ENCODE measurements around the gene FAF1. TPM values are rescaled to one million over a fixed set of nuclear protein-coding genes. Genes with fewer than 3 reads are reported as not detected.

Gene FAF1
- total RNA-seq, 1 experiment from 2014 or later = 78.7 TPM

DNA sequence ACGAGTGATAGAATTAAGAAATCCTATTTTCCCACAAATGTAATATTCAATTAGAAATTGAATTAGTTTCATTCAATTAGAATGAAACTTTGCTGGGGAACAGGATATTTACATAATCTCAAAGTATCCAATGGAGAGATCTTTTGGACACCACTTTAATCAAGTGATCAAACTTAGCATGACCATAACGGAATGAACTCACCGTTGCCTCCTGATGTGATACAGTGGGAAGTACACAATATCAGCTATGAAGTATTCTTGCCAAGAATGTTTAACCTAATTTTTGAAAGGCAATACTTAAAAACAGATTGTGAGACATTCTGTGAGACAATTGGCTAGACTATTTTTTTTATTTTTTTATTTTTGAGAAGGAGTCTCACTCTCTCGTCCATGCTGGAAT, 26.6 kb upstream of the FAF1 start:
- intact Hi-C loops (cut with micrococcal nuclease; ENCODE audit: unreplicated experiment) = no loop called here
- Histone ChIP-seq H3K4me3 (ENCODE audit: low read depth, low read length) (no peak overlapping the region), H3K27me3 (replicated peaks; ENCODE audit: control insufficient read depth, insufficient read depth, low read length) (no peaks in the 10 kb centered on the region), H3K4me1 (no peaks in the 10 kb centered on the region), H3K36me3 (ENCODE audit: control insufficient read depth, insufficient read depth, low read length) (no peaks in the 10 kb centered on the region), H3K9me3 (no peaks in the 10 kb centered on the region)
- DNase-seq = no peak
- H3K9me3 Mint-ChIP-seq (ENCODE audit: unreplicated experiment) = no peaks in the 10 kb centered on the region
- no peak overlapping the region for H3K27ac Mint-ChIP-seq (ENCODE audit: unreplicated experiment)
- POLR2A ChIA-PET = no interaction called here
- CTCF ChIA-PET = no interaction called here
- H3K36me3 Mint-ChIP-seq (ENCODE audit: insufficient read depth, unreplicated experiment) = no peaks in the 10 kb centered on the region
- H3K4me3 Mint-ChIP-seq (ENCODE audit: unreplicated experiment) = no peak overlapping the region
- H3K4me1 Mint-ChIP-seq (ENCODE audit: low read depth, unreplicated experiment) = no peaks in the 10 kb centered on the region
- TF ChIP-seq, protein P1, sequence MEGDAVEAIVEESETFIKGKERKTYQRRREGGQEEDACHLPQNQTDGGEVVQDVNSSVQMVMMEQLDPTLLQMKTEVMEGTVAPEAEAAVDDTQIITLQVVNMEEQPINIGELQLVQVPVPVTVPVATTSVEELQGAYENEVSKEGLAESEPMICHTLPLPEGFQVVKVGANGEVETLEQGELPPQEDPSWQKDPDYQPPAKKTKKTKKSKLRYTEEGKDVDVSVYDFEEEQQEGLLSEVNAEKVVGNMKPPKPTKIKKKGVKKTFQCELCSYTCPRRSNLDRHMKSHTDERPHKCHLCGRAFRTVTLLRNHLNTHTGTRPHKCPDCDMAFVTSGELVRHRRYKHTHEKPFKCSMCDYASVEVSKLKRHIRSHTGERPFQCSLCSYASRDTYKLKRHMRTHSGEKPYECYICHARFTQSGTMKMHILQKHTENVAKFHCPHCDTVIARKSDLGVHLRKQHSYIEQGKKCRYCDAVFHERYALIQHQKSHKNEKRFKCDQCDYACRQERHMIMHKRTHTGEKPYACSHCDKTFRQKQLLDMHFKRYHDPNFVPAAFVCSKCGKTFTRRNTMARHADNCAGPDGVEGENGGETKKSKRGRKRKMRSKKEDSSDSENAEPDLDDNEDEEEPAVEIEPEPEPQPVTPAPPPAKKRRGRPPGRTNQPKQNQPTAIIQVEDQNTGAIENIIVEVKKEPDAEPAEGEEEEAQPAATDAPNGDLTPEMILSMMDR (IDR thresholded peaks at IDR 0.05; ENCODE audit: insufficient read depth in 1 of 2, low read depth in 1 of 2, low read length in 1 of 2, severe bottlenecking in 1 of 2, unreplicated experiment in 1 of 2) = no peak
- no peaks in the 10 kb centered on the region for H3K27me3 Mint-ChIP-seq (ENCODE audit: insufficient read depth, unreplicated experiment)
- BruUV-seq (replicated peaks) = no TSS peak

DNA sequence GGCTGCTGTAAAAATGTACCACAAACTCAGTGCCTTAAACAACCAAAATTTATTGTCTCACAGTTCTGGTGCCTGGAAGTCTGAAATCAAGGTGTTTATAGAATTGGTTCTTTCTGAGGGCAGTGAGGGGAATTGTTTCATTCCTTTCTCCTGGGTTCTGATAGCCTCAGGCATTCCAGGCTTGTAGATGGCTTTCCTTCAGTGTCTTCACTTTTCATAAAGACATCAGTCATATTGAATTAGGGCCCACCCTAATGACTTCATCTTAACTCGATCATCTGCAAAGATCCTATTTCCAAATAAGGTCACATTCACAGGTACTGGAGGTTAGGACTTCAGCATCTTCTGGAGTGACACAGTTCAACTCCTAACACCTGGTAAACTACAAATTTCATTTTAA, 25.0 kb upstream of the FAF1 start:
- BruUV-seq (replicated peaks) = no TSS peak
- H3K9me3 ChIP-seq = no peaks in the 10 kb centered on the region
- H3K27me3 ChIP-seq (replicated peaks; ENCODE audit: control insufficient read depth, insufficient read depth, low read length) = no peaks in the 10 kb centered on the region
- Mint-ChIP-seq H3K4me1 (ENCODE audit: low read depth, unreplicated experiment) (no peaks in the 10 kb centered on the region), H3K4me3 (ENCODE audit: unreplicated experiment) (no peak overlapping the region), H3K36me3 (ENCODE audit: insufficient read depth, unreplicated experiment) (no peaks in the 10 kb centered on the region), H3K27me3 (ENCODE audit: insufficient read depth, unreplicated experiment) (no peaks in the 10 kb centered on the region), H3K27ac (ENCODE audit: unreplicated experiment) (no peak overlapping the region), H3K9me3 (ENCODE audit: unreplicated experiment) (no peaks in the 10 kb centered on the region)
- no peaks in the 10 kb centered on the region for H3K4me1 ChIP-seq
- H3K4me3 ChIP-seq (ENCODE audit: low read depth, low read length) = no peak overlapping the region
- CTCF ChIA-PET = no interaction called here
- intact Hi-C loops (cut with micrococcal nuclease; ENCODE audit: unreplicated experiment) = no loop called here
- POLR2A ChIA-PET = no interaction called here
- no peak for DNase-seq
- no peaks in the 10 kb centered on the region for H3K36me3 ChIP-seq (ENCODE audit: control insufficient read depth, insufficient read depth, low read length)
- TF ChIP-seq, protein P1 (IDR thresholded peaks at IDR 0.05; ENCODE audit: insufficient read depth in 1 of 2, low read depth in 1 of 2, low read length in 1 of 2, severe bottlenecking in 1 of 2, unreplicated experiment in 1 of 2) = no peak

GRCh38 chr1:50983219-50983802, 23.2 kb upstream of the FAF1 start:
- Mint-ChIP-seq H3K36me3 (ENCODE audit: insufficient read depth, unreplicated experiment) (no peaks in the 10 kb centered on the region), H3K4me3 (ENCODE audit: unreplicated experiment) (no peak overlapping the region), H3K27ac (ENCODE audit: unreplicated experiment) (no peak overlapping the region), H3K27me3 (ENCODE audit: insufficient read depth, unreplicated experiment) (no peaks in the 10 kb centered on the region), H3K4me1 (ENCODE audit: low read depth, unreplicated experiment) (peaks cover 4% of the 10 kb centered on the region), H3K9me3 (ENCODE audit: unreplicated experiment) (no peaks in the 10 kb centered on the region)
- ChIA-PET CTCF (no interaction called here), POLR2A (no interaction called here)
- Histone ChIP-seq H3K27me3 (replicated peaks; ENCODE audit: control insufficient read depth, insufficient read depth, low read length) (no peaks in the 10 kb centered on the region), H3K4me1 (no peaks in the 10 kb centered on the region), H3K36me3 (ENCODE audit: control insufficient read depth, insufficient read depth, low read length) (no peaks in the 10 kb centered on the region), H3K4me3 (ENCODE audit: low read depth, low read length) (no peak overlapping the region), H3K9me3 (no peaks in the 10 kb centered on the region)
- intact Hi-C loops (cut with micrococcal nuclease; ENCODE audit: unreplicated experiment) = no loop called here
- TF ChIP-seq, protein P1 (IDR thresholded peaks at IDR 0.05; ENCODE audit: insufficient read depth in 1 of 2, low read depth in 1 of 2, low read length in 1 of 2, severe bottlenecking in 1 of 2, unreplicated experiment in 1 of 2) = no peak
- BruUV-seq (replicated peaks) = no TSS peak
- DNase-seq = no peak
